HT1080 (cell line): ENCODE measurements around the gene ARHGEF6. TPM values are rescaled to one million over a fixed set of nuclear protein-coding genes. Genes with fewer than 3 reads are reported as not detected.

Source experiments
- DNase-seq: peaks from one replicate; pipeline ENCODE4 v3.0.0-alpha.2; 2015; ENCODE audit warnings: low read depth
- total RNA-seq: library from RNA; depleted of rRNA; stranded (reverse); fragments of >200 nt; shearing (Covaris generic); gene quantifications from 2 replicates; pipeline ENCODE4 v1.2.3, GENCODE V29; 2014

ARHGEF6 gene
- total RNA-seq, 1 experiment from 2014 or later: 3.5 TPM

GRCh38 chrX:136697156-136697555 lies 83.6 kb downstream of the ARHGEF6 start:
- no peak for DNase-seq

DNA sequence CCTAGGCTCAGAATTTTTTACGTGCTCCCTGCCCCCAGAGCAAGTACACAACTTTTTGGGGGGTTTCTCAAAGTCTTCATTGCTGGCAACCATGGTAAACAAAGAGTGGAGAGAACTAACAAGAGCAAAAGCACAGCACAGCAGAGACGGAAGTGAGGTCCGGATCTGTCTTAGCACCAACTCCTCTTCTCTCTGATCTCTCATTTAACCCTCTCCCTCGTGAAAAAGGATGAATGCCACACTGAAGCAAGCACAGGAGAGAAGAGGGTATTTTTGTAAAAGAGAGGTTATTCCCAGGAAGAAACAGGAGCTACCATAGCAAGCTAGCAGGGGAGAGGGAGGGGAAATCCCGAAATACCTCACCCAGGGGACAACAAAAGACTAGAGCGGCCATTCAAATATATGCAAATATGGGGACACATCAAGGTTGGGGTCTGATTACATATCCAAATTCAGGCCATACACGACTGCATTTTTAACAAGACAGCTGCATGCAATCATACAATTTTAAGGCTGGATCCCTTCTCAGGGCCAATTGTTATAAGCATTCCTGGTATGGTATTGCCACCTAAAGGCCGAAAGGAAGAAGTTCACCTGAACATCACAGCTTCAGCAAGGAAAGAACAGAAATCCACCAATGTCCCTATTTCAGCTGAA lies 86.2 kb downstream of the ARHGEF6 start:
- peak; percentile 1 for DNase-seq

GRCh38 chrX:136692271-136692670 lies 88.5 kb downstream of the ARHGEF6 start:
- no peak for DNase-seq

DNA sequence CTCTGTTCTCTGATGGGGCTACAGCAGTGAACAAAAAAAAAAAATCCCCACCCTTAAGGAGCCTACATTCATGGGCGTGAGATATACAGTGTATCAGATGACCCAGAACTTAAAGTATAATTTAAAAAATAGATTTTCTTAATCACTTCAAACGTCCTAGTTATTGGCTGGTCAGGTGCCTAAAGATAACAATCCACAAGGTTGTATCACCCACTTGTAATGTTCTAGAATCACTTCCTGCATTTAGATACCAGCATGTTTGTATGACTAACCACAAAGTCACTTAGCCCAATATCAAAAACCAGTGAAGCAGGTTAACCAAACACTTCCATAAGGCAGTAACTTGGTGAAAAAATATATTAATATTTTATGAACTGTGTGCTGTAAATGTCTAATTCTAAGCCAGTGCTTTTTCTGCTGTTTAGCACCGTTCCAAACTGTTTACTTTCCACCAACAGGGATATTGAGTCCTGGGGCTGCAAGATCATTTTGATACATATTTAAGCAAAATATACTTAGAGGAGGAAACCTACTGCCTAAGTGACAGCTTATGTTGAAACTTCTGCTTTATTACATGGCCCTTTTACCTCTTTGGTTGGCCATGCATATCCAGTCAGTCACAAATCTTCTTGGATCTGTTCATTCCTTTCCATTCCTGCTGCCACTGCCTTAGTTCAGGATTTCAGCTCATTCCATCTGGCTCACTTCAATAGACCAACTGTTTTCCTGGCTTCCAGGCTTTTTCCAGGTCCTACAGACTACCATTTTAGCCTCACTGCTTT lies 89.5 kb downstream of the ARHGEF6 start:
- peak; percentile 30 for DNase-seq

- no peak for DNase-seq
These were observed 91.3 kb downstream of the ARHGEF6 start for GRCh38 chrX:136689436-136689835.

GRCh38 chrX:136687457-136687856 lies 93.3 kb downstream of the ARHGEF6 start:
- DNase-seq: no peak

GRCh38 chrX:136684120-136684519 lies 96.6 kb downstream of the ARHGEF6 start:
- no peak for DNase-seq

- DNase-seq: no peak
These were observed 101.2 kb downstream of the ARHGEF6 start for GRCh38 chrX:136679531-136679930.

- DNase-seq: no peak
These were observed 106.3 kb downstream of the ARHGEF6 start for GRCh38 chrX:136674270-136674985.

DNA sequence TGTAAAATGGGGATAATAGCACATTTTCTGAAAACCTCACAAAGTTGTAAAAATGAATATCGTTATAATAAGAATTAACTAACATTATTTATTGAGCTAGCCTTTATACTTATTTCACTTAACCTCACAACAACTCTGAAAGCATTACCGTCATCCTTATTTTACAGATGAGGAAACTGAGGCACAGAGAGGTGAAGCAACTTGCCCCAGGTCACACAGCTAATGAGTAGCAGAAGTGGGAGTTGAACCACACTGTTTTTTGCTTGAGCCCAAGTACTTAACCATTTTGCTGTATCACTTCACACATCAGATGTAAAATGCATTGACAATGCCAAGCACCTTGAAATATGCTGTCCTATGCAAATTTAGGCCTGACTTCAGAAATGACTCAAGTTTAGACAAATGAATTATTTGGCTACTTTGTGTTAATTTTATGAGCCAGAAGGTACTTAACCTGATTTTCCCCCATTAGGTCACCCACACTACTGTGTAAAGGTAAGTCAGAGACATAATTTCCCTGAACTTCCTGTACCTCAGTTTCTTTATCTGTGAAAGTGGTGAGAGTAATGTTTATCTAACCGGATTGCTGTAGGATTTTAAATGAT lies 109.6 kb downstream of the ARHGEF6 start:
- no peak for DNase-seq

DNA sequence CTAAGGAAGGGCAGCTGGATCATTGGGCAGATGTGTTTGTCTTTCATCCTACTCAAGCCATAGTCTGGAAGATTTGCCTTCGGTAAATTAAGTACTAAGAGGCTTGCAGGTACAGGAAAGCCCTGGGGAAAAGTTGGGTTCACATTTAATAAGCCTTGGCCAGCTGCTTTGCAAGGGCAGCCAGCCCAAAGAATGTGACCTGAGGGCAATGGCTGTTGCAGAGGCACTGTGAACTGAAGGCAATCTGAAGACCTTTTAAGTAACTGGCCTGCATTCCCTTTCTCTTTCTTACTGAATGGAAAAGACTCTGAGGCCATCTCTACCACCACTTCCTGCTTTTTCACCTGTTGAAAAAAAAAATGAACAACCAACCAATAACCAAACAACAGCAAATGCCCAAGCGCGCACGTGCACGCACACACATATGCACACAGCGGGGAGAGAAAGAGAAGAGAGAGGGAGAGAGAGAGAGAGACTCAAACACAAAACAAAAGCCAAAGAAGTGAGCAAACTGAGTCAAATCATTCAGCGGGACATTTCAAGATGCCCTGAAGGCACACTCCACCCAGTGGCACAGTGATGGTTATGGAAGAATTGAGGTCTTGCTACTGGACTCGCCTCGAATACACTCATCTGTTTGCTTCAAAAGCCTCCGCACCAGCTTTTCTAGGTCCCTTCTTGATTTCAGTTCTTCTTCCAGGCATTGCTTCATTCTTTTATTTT lies 113.1 kb downstream of the ARHGEF6 start:
- DNase-seq: no peak

- no peak for DNase-seq
These were observed 114.6 kb downstream of the ARHGEF6 start for GRCh38 chrX:136666088-136666487.

DNA sequence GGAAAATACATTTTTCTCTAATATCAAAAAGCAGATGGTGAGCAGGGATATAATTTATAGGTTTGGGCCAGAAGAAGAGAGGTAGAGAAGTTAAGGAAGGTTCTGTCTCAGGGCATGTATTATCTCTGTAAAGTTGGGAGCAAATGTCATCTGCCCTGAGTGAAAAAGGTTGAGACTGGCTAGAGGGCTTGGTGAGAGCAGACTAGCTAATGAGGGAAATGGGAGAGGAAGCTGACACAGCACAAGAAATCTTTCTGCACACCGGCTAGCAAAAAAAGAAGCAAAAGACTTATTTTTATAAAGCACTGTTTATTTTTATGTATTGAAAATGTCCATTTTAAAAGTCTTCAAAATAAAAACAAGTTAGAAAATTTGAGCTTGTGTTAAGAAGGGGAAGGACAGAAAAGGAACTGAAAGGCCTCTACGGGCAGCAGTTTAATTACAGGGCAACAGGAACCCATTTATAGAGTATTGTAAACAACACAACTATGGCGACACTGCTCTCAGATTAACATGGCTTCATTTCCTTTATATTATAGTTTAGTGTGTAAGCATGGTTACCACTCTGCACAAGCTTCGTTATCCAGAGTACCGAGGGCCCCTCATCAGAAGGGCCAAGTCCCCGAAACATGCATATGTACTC lies 115.4 kb downstream of the ARHGEF6 start:
- DNase-seq: no peak

GRCh38 chrX:136662976-136663375 lies 117.8 kb downstream of the ARHGEF6 start:
- no peak for DNase-seq

DNA sequence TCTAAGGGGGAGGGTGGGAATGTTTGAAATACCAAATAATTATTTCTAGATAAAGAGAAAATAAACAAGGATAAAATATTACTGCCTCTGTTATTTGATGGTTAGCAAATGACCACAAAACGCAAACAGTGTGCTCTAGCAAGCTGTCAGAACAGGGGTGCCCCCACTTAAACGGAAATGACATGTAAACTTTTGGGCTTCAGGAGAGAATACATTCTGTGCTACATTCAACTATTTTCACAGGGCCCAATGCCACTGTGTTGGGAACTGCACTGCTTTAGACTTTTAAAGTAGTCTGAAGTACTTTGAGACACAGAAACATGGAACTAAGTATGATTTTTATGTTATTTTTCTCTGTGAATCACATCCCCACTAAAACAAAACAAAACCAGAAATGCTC lies 118.6 kb downstream of the ARHGEF6 start:
- DNase-seq: no peak

GRCh38 chrX:136660896-136661295 lies 119.8 kb downstream of the ARHGEF6 start:
- DNase-seq: no peak

DNA sequence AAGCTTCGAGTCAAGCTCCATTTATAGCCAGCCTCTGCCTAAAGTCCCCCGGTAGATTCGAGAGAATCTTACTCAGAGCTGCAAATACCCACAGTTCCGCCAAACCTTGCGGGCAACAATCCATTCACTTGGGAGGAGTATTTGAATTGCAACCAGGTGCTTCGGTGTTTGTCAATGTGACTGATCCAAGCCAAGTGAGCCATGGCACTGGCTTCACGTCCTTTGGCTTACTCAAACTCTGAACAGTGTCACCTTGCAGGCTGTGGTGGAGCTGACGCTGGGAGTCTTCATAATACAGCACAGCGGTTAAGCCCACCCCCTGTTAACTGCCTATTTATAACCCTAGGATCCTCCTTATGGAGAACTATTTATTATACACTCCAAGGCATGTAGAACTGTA lies 121.6 kb downstream of the ARHGEF6 start:
- no peak for DNase-seq

DNA sequence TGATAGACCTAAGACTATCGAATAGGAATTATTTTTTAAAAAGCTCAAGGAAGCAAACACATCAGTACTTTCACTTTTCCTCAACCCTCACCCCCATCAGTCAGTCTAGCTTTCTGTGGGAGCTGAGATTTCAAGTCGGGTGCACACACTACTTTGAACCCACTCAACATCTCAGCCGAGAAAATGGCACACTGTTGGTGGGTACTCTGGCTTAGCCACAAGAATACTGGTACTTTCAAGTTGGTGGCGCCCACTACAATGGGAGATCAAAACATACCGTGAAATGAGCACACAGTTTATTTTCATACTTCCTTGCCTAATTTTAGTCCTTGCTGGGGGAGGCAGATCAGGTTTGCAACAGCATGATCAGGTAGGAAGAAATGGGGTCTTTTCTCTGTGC lies 122.6 kb downstream of the ARHGEF6 start:
- DNase-seq: no peak

DNA sequence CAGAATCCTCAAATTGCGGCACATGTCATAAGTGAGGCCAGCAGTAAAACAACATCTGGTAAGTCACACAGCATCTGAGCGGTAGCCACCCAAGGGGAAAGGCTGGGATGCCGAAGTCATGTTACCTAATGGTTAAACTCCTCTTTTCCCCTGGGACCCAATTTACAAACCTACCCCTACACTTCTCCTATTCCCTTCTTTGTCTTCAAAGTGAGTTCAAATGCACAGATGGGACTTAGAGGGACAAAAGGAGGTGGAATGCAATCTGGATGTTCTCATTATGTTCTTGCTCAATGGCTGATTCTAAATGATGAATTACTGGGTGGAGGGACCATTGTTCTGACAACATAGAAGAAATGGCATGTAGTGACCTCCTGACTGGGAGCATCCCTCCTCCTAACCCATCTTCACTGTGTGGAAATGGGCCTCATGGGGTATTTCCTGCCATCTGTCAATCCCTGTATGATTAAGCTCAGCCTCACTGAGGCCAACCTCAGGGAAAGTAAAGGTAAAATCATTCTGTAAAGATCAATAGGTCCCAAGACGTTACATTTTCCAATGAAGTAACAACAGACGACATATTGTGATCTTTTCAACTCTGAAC lies 124.3 kb downstream of the ARHGEF6 start:
- no peak for DNase-seq
